ENCODE data around the gene SNAI3.
A peak's percentile ranks its signal among the peaks of the same experiment; 100 is the strongest.

The SNAI3 gene

GRCh38 chr16:88649195-88649923 lies 36.9 kb downstream of the SNAI3 start:
- DNase-seq, result no peak

DNA sequence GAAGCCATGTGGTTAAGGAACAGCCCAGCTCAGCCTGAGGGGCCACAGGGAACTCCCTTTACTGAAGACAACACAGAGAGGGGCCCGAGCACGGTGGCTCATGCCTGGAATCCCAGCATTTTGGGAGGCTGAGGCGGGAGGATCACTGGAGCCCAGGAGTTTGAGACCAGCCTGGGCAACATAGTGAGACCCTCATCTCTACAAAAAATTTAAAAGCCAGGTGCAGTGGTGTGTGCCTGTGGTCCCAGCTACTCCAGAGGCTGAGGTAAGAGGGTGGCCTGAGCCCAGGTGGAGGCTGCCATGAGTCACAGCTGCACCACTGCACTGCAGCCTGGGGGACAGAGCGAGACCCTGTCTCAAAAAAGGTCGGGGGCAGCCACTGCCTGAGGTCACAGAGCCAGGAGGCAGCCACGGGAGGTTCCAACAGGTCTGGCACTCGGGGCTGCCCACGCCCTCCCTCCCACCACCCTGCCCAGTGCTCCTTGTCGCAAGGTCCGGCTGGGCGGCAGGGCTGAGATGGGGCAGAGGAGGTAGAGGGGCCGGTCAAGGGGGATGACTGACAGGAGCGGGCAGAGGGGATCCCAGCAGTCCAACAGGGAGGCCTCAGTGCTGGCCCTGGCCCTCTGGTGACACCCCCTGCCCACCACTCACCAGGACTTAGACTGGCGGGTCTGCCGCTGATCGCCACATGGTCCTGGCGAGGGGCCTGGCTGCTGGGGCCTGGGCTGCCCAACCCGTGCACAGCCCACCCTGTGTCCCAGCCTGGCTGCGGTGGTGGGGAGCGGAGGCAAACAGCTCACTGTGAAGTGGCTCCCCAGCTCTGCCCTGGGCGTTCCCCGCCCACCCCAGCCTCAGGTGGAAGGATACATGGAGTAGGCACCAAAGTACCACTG lies 38.9 kb downstream of the SNAI3 start:
- DNase-seq, result no peak

DNA sequence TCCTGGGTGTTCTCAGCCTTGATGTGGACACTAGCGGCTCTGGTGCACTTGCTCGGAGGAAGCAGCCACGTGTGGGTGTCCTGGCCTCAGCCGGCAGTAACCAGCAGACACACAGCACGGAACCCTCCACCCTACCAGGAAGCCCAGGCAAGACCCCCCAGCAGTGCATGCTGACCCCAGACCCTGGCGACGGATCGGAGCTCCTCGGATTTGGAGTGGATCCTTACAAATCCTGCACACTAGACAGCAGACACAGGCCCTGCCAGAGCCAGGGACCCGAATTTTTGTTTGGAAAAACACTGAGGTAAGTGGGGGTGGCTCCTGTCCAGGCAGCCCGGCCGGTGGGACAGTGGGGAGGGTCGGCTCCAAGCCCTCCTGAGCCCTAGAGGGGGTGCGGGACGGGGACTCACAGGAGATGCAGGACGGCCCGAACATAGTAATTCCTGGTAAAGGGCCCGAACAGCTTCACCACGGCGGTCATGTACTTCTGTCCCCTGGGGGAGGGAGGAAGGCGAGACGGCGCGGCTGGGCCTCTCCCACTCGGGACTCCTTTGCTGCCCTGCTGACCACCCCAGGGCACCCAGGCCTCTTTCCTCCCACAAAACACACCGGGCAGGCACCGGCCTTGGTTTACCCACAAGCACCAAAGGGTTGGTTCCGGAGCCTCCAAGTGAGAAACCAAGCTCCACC lies 39.8 kb downstream of the SNAI3 start:
- DNase-seq, result no peak

GRCh38 chr16:88645941-88646340 lies 40.4 kb downstream of the SNAI3 start:
- no peak for DNase-seq

DNA sequence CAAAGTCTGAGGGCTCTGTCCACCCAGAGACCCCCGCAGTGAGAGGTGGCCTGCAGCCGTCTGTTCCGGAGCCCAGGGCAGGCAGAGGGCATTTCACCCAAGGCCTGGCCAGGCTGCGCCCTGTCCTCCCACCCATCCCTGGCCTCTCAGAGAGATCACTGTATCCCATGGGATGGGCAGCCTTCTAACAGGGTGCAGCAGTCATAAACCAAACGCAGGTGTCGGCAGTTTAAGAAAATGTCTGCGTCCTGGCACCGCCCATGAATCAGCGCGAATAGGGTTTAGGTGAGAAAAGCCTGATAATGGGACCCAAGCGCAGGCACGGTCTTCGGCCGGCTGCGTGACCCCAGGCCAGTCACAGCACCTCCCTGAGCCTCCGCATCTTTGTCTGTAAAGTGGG lies 40.9 kb downstream of the SNAI3 start:
- no peak for DNase-seq

DNA sequence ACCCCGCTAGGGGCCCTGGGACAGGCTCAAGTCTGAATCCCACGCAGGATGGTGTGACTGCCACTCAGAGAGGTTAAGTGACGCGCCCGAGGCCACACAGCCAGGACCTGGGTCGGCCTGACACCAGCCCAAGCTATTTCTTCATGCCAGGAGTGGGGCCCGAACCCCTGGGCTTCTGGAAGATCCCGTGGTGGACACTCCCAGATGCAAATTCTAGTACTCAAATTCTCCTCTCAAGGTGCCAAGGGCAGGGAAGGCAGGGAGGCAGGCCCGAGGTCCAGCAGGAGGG lies 42.7 kb downstream of the SNAI3 start:
- no peak for DNase-seq

DNA sequence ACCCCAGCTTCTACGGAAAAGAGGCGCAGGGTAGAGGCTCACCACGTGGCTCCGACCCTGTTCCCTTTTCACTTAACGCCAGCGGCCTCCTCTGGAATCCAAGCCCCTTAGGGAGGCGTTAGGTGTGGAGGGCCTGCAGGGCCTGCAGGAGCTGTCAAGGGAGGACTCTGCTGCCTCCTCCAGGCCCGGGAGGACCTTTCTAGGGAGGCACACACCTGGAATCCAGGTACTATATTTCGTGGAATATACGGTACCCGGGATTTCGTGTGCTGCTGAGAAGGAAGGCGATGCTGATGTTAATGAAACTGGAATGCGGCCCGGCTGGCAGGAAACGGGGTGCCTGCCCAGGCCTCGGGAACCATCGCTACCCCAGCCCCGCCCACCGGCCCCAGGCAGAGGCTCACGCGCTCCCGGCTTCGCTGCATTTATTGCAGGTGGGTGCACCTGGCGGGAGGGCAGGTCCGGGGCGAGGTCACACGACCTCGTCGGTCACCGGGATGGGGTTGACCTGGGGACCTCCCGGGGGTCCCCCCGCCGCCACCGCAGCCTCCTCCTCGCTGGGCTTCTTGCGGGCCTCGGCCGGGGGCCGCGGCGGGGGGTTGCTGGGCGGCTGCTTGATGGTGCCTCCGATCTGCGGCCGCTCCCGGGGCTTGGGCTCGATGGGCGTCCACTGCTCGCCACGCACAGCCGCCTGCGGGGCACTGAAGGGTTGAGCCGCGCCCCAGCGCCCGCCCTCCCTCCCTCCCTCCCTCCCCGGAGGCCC lies 43.2 kb downstream of the SNAI3 start:
- DNase-seq, result no peak

- no peak for DNase-seq
These were observed 45.6 kb downstream of the SNAI3 start for GRCh38 chr16:88640498-88641247.

- no peak for DNase-seq
These were observed 46.2 kb downstream of the SNAI3 start for GRCh38 chr16:88640039-88640495.

DNA sequence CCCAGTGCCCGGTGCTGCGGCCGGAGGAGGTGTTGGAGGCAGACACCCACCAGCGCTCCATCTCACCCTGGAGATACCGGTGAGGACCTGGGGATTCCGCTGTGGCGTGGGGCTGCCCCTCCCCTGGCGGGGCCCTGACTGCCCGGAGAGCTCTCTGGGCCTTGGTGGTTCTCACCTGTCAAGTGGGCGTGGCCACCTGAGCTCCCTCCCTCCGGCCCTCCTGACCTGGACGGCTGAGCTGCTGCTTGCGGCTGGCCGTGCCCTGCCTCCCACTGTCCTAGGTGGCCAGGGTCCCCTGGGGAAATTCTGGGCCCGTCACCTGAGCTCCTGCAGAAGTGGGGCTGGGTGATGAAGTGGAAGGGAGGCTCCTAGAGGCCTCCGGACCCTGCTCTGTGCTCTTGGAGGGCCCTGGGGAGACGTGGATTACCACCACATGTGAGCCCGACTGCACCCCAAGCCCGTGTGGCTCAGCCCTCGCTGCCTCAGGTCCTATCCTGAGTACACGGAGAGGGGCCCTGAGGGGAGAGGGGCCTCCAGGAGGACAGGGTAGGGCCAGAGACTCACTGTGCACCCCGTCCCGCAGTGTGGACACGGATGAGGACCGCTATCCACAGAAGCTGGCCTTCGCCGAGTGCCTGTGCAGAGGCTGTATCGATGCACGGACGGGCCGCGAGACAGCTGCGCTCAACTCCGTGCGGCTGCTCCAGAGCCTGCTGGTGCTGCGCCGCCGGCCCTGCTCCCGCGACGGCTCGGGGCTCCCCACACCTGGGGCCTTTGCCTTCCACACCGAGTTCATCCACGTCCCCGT lies 46.9 kb downstream of the SNAI3 start:
- DNase-seq, result no peak

DNA sequence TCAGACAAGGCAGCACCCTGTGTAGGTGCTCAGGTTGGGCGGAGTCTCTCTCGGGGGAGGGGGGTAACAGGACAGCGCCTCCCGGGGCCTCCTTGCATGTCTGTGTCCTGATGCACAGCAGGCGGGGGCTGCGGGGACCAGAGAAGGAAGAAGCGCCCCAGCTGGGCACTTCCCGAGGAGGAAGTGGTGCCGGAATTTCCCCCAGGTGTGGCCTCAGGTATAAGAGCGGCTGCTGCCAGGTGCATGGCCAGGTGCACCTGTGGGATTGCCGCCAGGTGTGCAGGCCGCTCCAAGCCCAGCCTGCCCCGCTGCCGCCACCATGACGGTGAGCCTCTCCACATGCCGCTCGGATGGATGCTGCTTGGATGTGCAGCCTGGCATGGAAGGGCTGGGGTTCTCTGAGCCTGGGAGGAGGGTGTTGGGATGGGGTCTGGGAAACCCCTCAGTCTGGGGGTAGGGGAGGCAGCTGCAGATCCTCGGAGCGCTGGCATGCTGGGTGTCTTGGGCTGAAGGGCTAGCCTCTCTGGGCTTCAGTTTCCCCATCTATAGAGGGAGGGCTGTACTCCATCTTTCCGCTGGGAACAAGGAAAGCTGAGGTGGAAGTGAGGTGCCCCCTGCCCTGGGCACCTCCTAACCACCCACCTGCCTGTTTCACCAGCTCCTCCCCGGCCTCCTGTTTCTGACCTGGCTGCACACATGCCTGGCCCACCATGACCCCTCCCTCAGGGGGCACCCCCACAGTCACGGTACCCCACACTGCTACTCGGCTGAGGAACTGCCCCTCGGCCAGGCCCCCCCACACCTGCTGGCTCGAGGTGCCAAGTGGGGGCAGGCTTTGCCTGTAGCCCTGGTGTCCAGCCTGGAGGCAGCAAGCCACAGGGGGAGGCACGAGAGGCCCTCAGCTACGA lies 47.7 kb downstream of the SNAI3 start, which contains the start of gene IL17C:
Gene IL17C, plus strand, starts transcription at position 250 of the 908 bp plus-strand sequence. Its CDS starts 70 bp downstream, at position 320.
- DNase-seq, result no peak

- DNase-seq, result no peak
These were observed 49.6 kb downstream of the SNAI3 start for GRCh38 chr16:88636488-88637265.

GRCh38 chr16:88635671-88636319 lies 50.5 kb downstream of the SNAI3 start:
- DNase-seq, result no peak

- no peak for DNase-seq
These were observed 51.2 kb downstream of the SNAI3 start for GRCh38 chr16:88634994-88635670.

DNA sequence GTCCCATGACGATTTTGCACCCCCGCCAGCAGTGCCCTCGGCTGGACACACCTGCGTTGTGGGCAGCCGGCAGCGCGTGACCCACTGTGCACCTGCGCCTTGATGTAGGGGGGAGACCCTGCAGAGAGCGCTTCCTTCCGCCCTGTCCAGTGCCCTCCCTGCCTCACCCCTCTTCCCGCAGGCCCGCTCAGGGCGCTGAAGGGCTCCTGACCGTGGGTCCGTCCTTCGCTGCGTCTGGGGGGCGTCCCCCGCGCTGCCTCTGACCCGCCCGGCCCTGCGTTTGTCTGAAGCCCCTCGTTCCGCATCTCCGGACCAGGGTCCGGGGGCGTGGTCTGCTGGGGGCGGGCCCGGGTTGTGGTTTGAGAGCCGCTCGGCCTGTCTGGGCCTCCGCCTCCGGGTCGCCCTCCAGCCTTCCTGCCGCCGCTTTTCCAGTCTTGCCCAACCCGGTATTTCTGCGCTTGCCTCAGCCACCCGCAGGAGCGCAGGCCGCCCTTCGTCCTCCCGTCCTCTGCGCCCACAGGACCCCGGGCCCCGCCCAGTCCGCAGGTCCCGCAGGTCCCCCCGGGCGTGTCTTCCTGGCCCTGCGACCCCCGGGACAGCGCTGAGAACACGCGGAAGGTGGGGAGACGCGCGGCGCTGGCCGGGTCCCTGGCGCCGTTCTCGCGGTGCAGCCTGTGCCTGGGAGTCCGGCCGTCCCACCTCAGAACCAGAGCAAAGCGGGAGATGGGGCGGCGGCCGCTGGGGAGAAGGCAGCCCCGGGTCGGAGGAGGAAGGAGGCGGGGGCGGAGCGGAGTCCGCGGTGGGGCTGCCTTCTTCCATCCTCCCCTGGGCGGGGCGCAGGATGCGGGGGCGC lies 51.9 kb downstream of the SNAI3 start:
- peak; percentile 66 for DNase-seq

DNA sequence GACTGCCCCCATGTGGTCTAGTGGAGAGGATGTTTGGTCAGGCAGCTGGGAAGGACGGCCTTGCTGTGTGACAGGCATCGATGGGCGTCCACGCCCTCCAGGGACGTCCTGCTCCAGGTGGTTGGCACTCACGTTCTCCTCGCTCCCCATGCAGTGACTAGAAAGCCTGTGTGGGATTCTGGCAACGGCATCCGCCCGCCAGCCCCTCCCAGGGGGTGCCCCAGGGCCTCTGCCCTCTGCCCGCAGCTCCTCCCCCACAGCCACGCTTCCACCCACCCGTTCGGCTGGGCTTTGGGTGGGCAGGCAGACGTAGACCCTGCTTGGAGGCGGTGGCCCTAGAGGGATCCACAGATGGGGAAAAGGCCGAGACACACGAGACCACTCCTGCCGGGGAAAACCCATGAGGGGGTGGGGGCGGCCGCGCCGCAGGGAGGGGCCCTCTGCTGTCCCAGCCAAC lies 52.6 kb downstream of the SNAI3 start:
- peak; percentile 66 for DNase-seq

DNA sequence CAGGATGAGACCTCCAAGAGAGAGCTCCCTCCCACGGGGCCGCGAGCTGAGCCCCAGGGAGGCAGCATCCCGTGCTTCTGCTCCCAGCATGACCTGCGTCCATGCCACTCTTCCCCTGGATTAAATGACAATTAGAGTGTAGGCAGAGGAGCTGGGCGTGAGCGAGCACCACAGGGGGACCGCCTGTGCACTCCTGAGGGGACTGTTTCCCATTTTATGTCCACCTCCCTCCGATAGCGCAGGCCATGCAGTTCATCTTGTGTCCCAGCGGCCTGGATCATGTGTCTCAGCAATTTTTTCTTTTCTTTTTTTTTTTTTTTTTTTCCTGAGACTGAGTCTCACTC lies 53.7 kb downstream of the SNAI3 start:
- no peak for DNase-seq
